Measurements from ENCODE around the gene CABCOCO1. TPM values are rescaled to one million over a fixed set of nuclear protein-coding genes. Genes with fewer than 3 reads are reported as not detected.
A peak's percentile ranks its signal among the peaks of the same experiment; 100 is the strongest.

Gene CABCOCO1
- total and polyA plus RNA-seq, 9 of the 15 experiments (the other 6 are each of a cell fraction or from before 2014, with no cell fraction given) = 0.04 TPM; not detected in 8

GRCh38 chr10:61750943-61751471, 88.3 kb downstream of the CABCOCO1 start (continued):
- TF ChIP-seq ZBTB40 (IDR thresholded peaks at IDR 0.05) (peak; percentile 74), ZBTB40 (CRISPR knock-in tag; IDR thresholded peaks at IDR 0.05) (no peak), DEAF1 (CRISPR knock-in tag; IDR thresholded peaks at IDR 0.05) (peak; percentile 52), CBFA2T2 (conservative IDR thresholded peaks at IDR 0.05) (no peak), ATF7 (IDR thresholded peaks at IDR 0.05) (peak; percentile 50; the same call in 1 of the 2 replicates), EP300 (IDR thresholded peaks at IDR 0.05; ENCODE audit: low read length) (peak; percentile 34; the same call in 1 of the 2 replicates), PTBP1 (IDR thresholded peaks at IDR 0.05; ENCODE audit: low read depth, low read length) (no peak), TARDBP (IDR thresholded peaks at IDR 0.05) (no peak), ZNF3 (CRISPR knock-in tag; IDR thresholded peaks at IDR 0.05) (no peak), ZHX1 (conservative IDR thresholded peaks at IDR 0.05; ENCODE audit: low read length) (peak; percentile 86; the same call in 1 of the 2 replicates), TRIM25 (IDR thresholded peaks at IDR 0.05; ENCODE audit: borderline replicate concordance) (no peak), MEIS2 (IDR thresholded peaks at IDR 0.05; ENCODE audit: partially characterized antibody) (peak; percentile 22), ZFP30 (CRISPR knock-in tag; IDR thresholded peaks at IDR 0.05; ENCODE audit: borderline replicate concordance) (no peak)

All from K562 (cell line).